Activated CD4-positive, CD25-positive, alpha-beta regulatory T cell treated with anti-CD3 and anti-CD28 coated beads, Interleukin-2, amount 50 U/mL, for 24 hours (primary cell): ENCODE data around the gene CCDC91.
"Not testable (repeated sequence)": the region's sequence is repeated elsewhere in the genome, so short reads cannot be mapped to it uniquely, and the experiment has no call there.

Experiments
- ATAC-seq, 2 donors: fragments of 150-1000 bp; cut with Tn5 transposase; one replicate each; pipeline ENCODE4 v1.10.0; 2021; ENCODE audit warnings: mild to moderate bottlenecking in 1 of 2, moderate library complexity in 1 of 2

The CCDC91 gene

DNA sequence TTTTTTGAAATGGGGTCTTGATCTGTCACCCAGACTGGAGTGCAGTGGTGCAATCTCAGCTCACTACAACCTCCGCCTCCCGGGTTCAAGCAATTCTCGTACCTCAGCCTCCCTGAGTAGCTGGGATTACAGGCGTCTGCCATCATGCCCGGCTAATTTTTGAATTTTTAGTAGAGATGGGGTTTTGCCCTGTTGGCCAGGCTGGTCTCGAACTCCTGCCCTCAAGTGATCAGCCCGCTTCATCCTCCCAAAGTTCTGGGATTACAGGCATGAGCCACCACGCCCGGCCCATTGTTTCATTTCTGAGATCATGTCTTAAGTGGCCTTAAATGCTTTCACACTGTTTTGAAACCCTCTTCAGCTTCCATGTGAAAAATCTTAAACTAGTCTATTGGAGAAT is 281.5 kb downstream of the CCDC91 start:
- not testable (repeated sequence) for ATAC-seq

- not testable (repeated sequence) for ATAC-seq
Observed at GRCh38 chr12:28476206-28476605, 285.9 kb downstream of the CCDC91 start.

DNA sequence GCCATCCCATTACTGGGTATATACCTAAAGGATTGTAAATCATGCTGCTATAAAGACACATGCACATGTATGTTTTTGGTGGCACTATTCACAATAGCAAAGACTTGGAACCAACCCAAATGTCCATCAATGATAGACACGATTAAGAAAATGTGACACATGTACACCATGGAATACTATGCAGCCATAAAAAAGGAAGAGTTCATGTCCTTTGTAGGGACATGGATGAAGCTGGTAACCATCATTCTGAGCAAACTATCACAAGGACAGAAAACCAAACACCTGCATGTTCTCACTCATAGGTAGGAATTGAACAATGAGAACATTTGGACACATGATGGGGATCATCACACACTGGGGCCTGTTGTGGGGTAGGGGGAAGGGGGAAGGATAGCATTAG is 288.8 kb downstream of the CCDC91 start:
- not testable (repeated sequence) for ATAC-seq

DNA sequence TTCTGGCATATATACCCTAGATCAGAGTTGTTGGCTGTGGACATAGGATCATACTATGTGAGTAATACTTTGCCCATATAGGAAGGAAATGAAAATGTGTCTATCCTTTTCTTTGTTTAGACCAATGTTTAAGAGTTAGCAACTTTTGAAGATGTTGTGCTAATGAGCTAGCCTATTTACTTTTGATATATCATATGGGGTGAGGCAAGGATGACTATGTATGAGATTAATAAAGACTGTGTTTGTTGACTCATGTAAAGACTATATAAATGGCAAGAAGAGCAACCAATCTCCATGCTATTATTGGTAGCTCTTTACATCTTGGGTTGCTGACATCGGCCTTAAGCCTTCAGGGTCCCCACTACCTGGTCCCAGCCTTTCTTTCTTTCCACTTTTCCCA is 289.4 kb downstream of the CCDC91 start:
- no peak for ATAC-seq

DNA sequence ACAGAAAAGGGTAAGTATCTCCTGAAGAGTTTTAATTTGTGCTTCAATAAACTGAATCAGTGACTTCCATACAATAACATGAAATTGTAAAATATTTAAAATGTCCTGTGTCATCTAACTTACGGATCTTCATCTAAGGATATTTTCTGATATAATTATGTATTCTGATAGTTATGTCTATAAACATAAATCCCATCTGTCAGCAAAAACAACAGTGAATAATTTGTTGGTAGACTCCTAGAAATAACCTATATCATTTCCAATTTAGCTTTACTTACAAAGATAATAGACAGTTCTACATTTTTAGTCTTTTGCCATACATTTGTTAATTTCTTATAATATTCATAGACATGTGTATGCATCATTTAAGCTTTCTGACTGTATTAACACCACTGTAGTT is 293.9 kb downstream of the CCDC91 start:
- ATAC-seq, result no peak

- no peak for ATAC-seq
Observed at GRCh38 chr12:28486521-28486920, 296.3 kb downstream of the CCDC91 start.

DNA sequence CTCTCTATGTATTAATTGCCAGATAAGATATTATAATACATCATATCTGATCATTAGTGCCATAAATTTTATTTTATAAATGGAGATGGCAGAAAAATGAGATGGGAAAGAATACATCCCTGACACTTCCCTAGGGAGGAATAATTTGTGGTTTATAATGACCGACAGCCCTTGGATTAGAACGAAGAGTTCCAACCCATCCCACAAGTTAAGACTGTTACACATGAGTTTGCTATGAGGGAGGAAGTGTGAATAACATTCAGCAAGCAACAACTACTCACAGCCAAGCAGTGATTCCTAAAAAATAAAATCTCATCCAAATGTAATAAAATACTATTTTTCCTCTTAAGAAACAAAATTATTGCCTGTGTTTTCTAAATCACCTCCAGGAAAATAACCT is 299.0 kb downstream of the CCDC91 start:
- ATAC-seq, result no peak

- ATAC-seq, result peak; percentile 97 to 98
Observed at GRCh38 chr12:28497889-28498411, 307.7 kb downstream of the CCDC91 start.

- ATAC-seq, result no peak
Observed at GRCh38 chr12:28498850-28499249, 308.6 kb downstream of the CCDC91 start.

GRCh38 chr12:28500373-28501024 is 310.2 kb downstream of the CCDC91 start:
- no peak for ATAC-seq

DNA sequence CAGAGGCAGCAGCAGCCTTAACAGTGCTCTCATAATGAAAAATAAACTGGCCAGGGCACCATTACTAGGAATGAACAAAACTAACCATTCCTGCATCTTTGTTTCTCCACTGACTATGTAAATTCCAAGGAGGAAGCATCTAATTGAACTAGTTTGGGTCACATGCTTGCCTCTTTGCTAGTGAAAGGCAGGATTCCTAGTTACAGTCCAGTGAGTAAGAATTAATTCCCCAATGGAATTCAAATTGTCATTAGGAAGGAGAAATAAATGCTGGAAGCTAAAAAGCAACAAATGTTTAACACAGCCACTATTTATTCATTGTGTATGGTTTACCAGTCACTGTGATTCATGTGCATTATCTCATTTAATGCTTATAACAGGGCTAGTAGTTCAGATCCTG is 316.0 kb downstream of the CCDC91 start:
- ATAC-seq, result no peak

- ATAC-seq, result no peak
Observed at GRCh38 chr12:28507033-28507432, 316.8 kb downstream of the CCDC91 start.

DNA sequence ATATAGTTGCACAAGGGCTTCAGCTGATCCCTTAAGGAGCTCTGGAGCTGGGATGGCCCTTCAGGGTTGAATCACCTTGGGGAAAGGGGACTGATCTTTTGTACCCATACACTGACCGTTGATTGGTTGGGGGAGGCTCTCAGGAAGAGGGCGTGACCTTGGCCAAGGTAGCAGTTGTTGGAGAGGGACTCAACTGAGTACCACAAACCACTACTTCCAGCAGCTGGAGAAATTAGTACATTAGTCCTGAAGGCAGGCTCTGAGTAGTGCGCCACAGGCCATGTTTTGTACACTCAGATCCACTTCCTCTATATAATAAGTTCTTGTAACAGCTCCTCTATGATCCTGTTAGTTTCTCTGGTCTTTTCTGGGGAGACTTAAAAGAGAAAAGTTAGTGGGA is 317.6 kb downstream of the CCDC91 start:
- ATAC-seq, result no peak

GRCh38 chr12:28512406-28512805 is 322.1 kb downstream of the CCDC91 start:
- no peak for ATAC-seq

GRCh38 chr12:28512876-28513275 is 322.6 kb downstream of the CCDC91 start:
- ATAC-seq, result no peak

- no peak for ATAC-seq
Observed at GRCh38 chr12:28513983-28514382, 323.7 kb downstream of the CCDC91 start.

GRCh38 chr12:28517101-28517500 is 326.8 kb downstream of the CCDC91 start:
- ATAC-seq, result no peak

DNA sequence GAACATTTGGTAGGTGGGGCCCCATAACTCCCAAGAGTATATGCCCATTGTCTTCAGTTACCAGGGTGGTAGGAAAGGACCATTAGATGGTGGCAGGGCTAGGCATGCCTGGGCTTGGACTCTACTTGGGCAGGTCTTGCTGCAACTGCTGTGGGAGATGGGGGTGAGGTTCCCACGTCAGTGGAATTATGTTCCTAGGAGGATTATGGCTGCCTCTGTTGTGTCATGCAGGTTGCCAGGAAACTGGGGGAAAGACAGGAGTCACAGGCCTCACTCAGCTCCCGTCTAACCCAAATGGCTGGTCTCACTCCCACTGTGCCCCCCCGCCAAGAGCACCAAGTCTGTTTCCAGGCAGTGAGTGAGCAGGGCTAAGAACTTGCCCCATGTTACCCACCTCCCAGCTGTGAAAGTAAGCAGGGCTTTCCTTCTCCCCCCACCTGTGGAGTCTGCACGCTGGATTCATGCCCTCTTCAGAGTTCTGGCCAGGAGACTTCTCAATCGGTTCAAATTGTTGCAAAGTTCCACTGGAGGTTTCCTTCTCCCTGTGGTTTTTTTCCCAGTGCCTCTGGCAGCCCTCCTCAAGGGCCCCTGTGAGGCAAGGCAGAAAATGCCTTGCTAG is 337.5 kb downstream of the CCDC91 start:
- no peak for ATAC-seq

- ATAC-seq, result no peak
Observed at GRCh38 chr12:28535216-28535615, 345.0 kb downstream of the CCDC91 start.

- ATAC-seq, result peak in 1 of 2 donors; percentile 41
Observed at GRCh38 chr12:28536088-28536487, 345.8 kb downstream of the CCDC91 start.

- no peak for ATAC-seq
Observed at GRCh38 chr12:28537474-28537873, 347.2 kb downstream of the CCDC91 start.

- no peak for ATAC-seq
Observed at GRCh38 chr12:28539691-28540323, 349.6 kb downstream of the CCDC91 start.

GRCh38 chr12:28540324-28540714 is 350.1 kb downstream of the CCDC91 start:
- no peak for ATAC-seq
